Frontal cortex (tissue), 4 donors: Measurements from ENCODE around the gene EYS. TPM values are rescaled to one million over a fixed set of nuclear protein-coding genes. Genes with fewer than 3 reads are reported as not detected.

Experiments used
- DNase-seq, 2 donors: peaks; one replicate each; pipeline ENCODE4 v3.0.0; 2012; ENCODE audit warnings: low spot score in 2 of 2
- FAIRE-seq: peaks from 2 replicates; lab custom pipeline; 2012; peaks lifted over from hg19 to GRCh38; lab: Jason Lieb, UNC
- total RNA-seq: library from RNA; depleted of rRNA; stranded (reverse); fragments of >200 nt; gene quantifications from one replicate; pipeline ENCODE4 v1.2.3, GENCODE V29; 2014
- donor health status: control.
- donor health status: control.
- donor health status: control.

The EYS gene
- total RNA-seq, 1 donor from 2014 or later, result 2.0 TPM

- FAIRE-seq, result no peak
- no peak for DNase-seq
These were observed 1990.9 kb downstream of the EYS start for GRCh38 chr6:63716169-63716568.

DNA sequence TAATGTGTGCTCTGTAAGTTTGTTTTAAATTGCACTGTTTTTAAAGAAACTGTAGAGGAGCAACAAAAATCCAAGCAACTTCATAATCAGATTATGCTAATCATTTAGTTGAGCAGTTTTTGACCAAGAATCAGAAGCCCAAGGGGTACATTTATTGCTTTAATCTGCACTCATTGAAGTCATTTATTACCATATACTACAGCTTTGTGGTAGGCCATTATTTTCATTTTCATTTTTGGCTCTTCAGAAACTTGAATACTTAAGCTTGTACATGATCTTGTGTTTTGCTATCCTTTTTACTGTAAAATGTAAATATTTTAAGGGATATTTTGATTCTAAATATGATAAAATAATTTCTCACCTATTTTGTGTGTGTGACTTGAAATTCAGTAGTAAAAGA, 1992.9 kb downstream of the EYS start:
- no peak for FAIRE-seq
- no peak for DNase-seq

GRCh38 chr6:63713332-63713731, 1993.7 kb downstream of the EYS start:
- DNase-seq (no peak), FAIRE-seq (no peak)

GRCh38 chr6:63709148-63709547, 1997.9 kb downstream of the EYS start:
- FAIRE-seq, result no peak

GRCh38 chr6:63708631-63709030, 1998.4 kb downstream of the EYS start:
- FAIRE-seq (no peak), DNase-seq (no peak)

More at GRCh38 chr6:63709148-63709547, 1997.9 kb downstream of the EYS start:
- DNase-seq, result no peak

GRCh38 chr6:63706630-63707029, 2000.4 kb downstream of the EYS start:
- DNase-seq (no peak), FAIRE-seq (no peak)

DNA sequence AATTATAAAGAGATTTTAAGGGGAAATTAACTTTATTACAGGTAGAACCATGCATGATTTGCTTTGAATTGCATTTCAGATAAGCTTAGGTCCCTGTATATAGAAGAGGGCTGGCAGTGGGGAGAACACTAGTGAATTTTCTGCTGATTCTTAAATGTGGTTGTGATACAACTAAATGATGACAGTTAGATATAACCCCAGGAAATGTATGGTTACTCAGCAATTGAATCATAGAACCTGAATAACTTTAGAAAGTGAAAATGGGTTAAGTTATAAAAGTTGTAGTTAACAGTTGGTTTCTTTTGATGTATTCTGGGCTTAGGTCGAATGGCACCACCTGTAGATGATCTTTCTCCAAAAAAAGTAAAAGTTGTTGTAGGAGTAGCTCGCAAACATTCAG, 2001.3 kb downstream of the EYS start:
- DNase-seq, result no peak
- no peak for FAIRE-seq

DNA sequence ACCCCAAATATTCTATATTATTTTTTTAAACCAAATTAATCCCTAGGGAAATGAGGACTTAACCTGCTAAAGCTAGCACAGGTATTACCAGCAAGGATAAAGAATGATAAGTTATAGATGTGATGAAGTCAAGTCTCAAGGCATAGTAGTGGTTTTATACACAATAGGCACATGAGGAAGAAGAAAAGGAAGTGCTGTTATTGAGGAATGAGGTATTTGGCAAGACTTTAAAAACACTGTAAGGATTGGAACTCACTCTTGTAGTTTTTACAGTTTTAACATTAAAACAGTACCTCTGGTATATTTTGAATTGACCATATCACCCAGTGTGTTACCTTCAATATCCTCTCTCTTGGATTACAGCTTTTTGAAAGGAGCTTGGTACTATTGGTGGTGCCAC, 2016.8 kb downstream of the EYS start:
- no peak for DNase-seq
- FAIRE-seq, result no peak

GRCh38 chr6:63689421-63689820, 2017.6 kb downstream of the EYS start:
- no peak for DNase-seq

GRCh38 chr6:63685446-63686379, 2021.3 kb downstream of the EYS start:
- DNase-seq (no peak), FAIRE-seq (peak; percentile 34)

More at GRCh38 chr6:63689421-63689820, 2017.6 kb downstream of the EYS start:
- FAIRE-seq, result peak; percentile 67

GRCh38 chr6:63683071-63683603, 2023.9 kb downstream of the EYS start:
- FAIRE-seq, result no peak
- DNase-seq, result no peak

GRCh38 chr6:63677282-63677681, 2029.7 kb downstream of the EYS start:
- no peak for FAIRE-seq
- no peak for DNase-seq

DNA sequence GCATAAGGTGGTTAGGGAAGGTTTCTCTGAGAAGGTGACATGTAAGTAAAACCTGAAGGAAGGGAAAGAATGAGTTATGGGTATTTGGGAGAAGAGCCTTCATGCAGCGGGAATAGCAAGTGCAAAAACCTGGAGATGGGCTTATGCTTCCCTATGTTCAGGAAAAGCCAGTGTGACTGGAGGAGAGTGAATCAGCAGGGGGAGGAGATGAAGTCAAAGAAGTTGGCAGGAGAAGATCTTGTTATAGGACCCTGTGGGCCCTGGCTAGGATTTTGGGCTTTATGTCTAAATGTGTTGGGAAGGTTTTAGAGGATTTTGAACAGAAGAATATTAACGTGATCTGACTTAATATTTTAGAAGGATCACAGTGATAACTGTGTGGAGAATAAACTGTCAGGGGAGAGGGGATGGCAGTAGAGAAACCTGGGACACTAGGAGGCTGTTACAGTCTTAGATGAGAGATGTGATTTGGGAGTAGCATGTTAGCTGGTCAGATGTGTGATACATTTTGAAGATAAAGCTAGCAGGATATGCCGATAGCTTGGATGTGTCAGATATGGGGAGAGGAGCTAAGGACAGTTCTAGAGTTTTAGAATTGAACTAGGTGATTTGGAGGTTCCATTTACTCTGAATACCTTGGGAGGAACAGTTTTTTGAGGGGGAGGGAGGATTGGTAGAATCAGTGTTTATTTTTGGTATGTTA, 2030.5 kb downstream of the EYS start:
- FAIRE-seq, result no peak

DNA sequence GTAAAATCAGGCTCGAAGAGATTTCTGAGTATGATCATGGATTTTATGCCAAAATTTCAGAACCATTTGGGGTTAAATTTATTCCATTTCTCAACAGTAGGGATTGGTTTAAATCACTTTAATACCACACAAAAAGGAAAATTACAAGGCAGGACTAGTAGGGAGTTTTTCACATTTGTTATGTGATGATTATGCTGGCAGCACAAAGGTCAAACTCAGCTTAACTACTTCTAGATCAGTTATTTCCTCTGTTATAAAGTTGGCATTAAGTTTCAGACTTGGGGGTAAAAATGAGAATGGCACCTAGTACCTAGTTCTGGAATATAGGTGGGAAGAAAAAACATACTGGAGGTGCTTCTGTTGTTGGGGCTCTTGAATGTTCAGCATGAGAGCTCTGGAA, 2031.9 kb downstream of the EYS start:
- FAIRE-seq (no peak), DNase-seq (no peak)

More for the DNA sequence above, 2030.5 kb downstream of the EYS start:
- DNase-seq, result no peak

- no peak for FAIRE-seq
These were observed 2032.4 kb downstream of the EYS start for GRCh38 chr6:63674635-63675034.

DNA sequence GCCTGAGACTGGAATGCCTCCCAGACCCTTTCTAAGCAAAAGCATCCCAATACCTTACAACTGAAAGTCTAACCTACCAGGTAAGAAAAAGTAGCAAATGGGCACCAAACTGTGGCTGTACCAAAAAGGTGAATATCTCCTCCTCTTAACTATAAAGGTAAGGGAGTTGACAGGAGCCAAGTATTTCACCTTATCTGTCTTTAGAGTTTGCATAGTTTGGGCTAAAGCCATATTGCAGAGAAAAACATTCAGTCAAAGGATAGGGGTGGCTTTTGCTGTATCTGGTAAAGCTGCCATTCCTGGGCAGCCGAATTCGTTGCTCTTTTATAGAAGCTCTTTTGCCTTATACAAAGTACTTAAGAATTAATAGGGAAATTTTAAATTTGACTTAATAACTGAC, 2033.3 kb downstream of the EYS start:
- DNase-seq, result no peak
- no peak for FAIRE-seq

More at GRCh38 chr6:63674635-63675034, 2032.4 kb downstream of the EYS start:
- no peak for DNase-seq

DNA sequence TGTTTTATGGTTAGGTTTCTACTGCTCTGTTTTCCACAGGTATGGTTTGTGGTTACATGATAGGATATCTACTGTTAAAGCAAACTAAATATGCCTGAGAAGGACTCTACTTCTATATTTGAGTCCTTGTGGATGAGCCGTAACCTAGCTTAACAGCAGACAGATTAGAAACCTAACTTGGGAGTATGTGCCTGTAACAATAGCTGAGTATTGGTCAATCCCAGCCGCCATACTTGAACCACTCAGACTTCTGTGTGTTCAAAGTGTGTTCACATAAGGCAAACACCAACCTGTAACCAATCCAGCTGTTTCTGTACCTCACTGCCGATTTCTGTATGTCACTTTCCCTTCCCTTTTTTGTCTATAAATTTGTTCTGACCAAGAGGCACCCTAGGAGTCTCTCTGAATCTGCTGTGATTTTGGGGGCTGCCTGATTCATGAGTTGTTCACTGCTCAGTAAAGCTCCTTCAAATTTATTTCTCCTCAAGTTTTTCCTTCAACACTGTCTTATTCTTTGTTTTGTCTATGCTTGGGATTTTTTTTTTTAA, 2034.4 kb downstream of the EYS start:
- DNase-seq (no peak), FAIRE-seq (no peak)

DNA sequence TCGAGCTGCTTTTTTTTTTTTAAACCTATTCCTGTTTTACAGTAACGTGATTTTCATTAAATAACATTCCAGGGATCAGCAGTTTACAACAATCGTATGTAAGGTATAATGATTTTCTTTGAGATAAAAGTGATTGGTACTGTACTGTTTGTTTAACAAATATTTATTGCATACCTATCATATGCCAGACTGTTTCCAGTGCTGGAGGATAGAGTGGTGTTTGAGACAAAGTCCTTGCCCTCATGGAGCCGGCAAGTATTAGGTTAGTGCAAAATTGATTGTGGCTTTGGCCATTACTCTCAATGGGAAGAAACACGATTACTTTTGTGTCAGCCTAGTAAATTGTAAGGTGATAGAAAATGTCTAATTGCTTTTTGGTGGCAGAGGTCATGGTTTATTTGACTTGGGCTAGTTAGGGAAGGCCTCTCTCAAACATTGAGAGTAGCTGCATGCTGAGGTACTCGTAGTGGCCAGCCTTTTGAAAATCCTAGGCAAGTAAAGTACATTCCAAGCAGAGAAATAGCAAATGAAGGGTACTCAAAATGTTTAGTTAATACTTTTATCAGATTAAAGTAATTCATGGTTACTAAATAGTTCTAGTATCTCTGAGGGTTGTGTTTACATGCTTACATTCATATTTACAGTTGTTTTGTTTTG, 2035.8 kb downstream of the EYS start:
- no peak for FAIRE-seq
- no peak for DNase-seq
